C4-2B (cell line): Measurements from ENCODE around the gene SARM1.

ENCODE experiments used
- CTCF ChIP-seq: fragments of 450-650 bp; conservative IDR thresholded peaks from 2 replicates; pipeline ENCODE4 v1.5.1; 2017; ENCODE audit warnings: mild to moderate bottlenecking
- ZFX ChIP-seq: fragments of 450-650 bp; IDR thresholded peaks from 2 replicates; pipeline ENCODE4 v1.6.1; 2017

DNA sequence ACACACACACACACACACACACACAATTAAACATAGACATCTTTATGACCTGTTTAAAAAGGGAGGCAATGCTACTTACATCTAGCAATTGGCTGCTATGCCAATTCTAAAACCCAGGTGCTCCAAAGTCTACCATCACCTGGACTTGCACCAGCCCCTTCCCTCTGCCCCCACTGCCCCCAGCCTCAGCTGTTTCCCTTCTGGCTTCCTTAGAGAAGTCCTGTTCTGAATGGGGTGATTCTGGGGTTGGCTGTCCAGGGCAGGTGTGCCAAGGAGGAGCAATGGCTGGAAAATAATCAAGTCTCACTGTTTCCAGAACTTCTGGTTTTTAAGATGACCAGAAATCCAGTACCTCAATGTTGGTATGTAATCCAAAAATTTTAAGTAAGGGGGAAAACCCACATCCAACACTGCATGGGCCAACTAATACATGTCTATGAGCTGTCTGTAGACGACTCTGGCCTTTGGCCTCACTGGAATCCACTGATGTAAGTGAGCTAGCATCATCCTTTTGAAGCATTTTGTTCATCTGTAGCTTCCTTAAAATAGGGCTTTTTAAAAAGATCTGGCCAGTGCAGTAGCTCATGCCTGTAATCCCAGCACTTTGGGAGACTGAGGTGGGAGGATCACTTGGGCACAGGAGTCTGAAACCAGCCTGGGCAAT, 38.3 kb upstream of the SARM1 start:
- no peak for TF ChIP-seq CTCF
- TF ChIP-seq ZFX = no peak
